Right ventricle myocardium inferior (tissue), 1 donor: ENCODE data around the gene C17orf78. TPM values are rescaled to one million over a fixed set of nuclear protein-coding genes. Genes with fewer than 3 reads are reported as not detected.
"Not testable (repeated sequence)": the region's sequence is repeated elsewhere in the genome, so short reads cannot be mapped to it uniquely, and the experiment has no call there.

ENCODE experiments used
- ATAC-seq: fragments of 200-7000 bp; cut with Tn5 transposase; one replicate; pipeline ENCODE4 v1.9.1; 2020; ENCODE audit warnings: mild to moderate bottlenecking, moderate library complexity
- DNase-seq: peaks from one replicate; pipeline ENCODE4 v3.0.0; 2021; ENCODE audit errors: missing footprints
- intact Hi-C: fragments of 100-400 bp; cut with DNase I; formaldehyde crosslinking; loops from one replicate; pipeline ENCODE4 v1.11.0; 2022
- total RNA-seq: library from RNA; stranded (reverse); fragmentation: NEBNext Ultra II Directional; extraction: Animal tissue kit (Norgen Biotek cat#: 25700); gene quantifications from one replicate; pipeline ENCODE4 v1.2.1, GENCODE V29; 2021
- donor health status: DM: no; HTN: yes; CAD: no; lungs with severe emphysema.

C17orf78 gene
- total RNA-seq, 1 donor from 2014 or later: not detected

- ATAC-seq: no peak
- DNase-seq: no peak
- intact Hi-C loops: no loop called here
Observed at GRCh38 chr17:37422971-37423625, 47.3 kb downstream of the C17orf78 start.

GRCh38 chr17:37425268-37425667 is 49.5 kb downstream of the C17orf78 start:
- intact Hi-C loops: no loop called here
- DNase-seq (no peak), ATAC-seq (no peak)

- intact Hi-C loops: no loop called here
- DNase-seq (no peak), ATAC-seq (no peak)
Observed at GRCh38 chr17:37429039-37429438, 53.3 kb downstream of the C17orf78 start.

GRCh38 chr17:37429453-37429852 is 53.7 kb downstream of the C17orf78 start:
- intact Hi-C loops: no loop called here
- DNase-seq (no peak), ATAC-seq (no peak)

GRCh38 chr17:37430051-37430627 is 54.4 kb downstream of the C17orf78 start:
- intact Hi-C loops: loop anchor here (10.0 kb wide), 1 partner anchor 125 kb away; no protein-coding TSS in a partner anchor
- DNase-seq (no peak), ATAC-seq (no peak)

DNA sequence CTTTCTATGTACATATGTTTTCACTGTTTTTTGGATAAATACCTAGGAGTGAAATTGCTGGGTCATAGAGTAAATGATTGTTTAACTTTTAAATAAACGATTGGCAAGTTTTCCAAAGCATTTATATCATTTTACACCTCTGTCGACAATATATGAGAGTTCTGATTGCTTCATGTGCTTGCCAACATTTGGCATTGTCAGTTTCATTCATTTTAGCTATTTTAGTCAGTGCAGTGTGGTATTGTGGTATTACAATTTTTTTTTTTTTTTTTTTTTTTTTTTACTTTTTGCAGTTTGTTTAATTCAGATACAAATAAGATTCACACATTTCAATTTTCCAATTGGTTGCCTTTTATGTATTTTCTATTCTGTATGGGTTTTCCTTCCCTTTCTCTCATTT is 56.9 kb downstream of the C17orf78 start:
- DNase-seq (no peak), ATAC-seq (no peak)
- intact Hi-C loops: loop anchor here (10.0 kb wide), 1 partner anchor 122 kb away; no protein-coding TSS in a partner anchor

DNA sequence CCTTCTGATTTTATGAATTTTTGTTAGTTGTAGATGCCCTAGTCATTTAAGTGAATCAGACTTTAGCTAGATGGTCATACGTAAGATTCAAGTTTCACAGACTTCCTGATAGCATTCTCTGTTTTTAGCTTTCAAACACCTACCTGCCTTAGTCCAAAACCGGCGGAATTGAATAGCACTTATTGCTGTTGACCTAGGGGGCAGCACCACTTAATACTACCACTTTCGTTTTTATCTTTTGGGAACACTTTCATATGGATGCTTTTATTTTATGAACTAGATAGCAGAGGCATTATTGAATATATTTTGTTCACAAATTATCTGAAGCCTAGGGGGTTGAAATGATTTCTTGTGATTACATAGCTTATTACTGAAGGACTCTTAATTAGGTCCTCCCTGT is 62.4 kb downstream of the C17orf78 start:
- ATAC-seq (no peak), DNase-seq (no peak)
- intact Hi-C loops: loop anchor here (10.0 kb wide), 1 partner anchor 117 kb away; no protein-coding TSS in a partner anchor

- intact Hi-C loops: no loop called here
- ATAC-seq (no peak), DNase-seq (no peak)
Observed at GRCh38 chr17:37440424-37440823, 64.6 kb downstream of the C17orf78 start.

DNA sequence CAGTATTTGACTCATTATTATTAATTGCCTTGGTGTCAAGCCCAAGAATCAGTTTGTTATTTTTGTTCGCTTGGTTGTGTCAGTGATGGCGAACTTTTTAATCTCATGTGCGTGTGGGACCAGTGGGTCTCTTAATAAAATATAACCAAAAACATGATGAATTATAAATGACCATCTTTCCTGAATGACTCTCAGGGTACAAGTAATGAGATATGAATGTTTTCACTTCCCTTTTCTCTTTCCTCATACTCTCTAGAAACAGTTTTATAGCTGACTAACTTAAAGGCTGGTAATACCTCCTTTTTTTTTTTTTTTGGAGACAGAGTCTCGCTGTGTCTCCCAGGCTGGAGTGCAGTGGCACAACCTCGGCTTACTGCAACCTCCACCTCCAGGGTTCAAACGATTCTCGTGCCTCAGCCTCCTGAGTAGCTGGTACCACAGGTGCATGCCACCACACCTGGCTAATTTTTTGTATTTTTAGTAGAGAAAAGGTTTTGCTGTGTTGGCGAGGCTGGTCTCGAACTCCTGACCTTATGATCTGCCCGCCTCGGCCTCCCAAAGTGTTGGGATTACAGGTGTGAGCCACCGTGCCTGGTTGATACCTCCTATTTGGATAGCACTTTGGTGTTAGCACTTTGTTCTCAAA is 65.7 kb downstream of the C17orf78 start:
- DNase-seq, ATAC-seq, intact Hi-C loops: not testable (repeated sequence)

Other genes with a start within 250 kb of the C17orf78 start
- 13.3 TPM for gene ACACA, start 30.9 kb downstream of the C17orf78 start, total RNA-seq
- 11.3 TPM for gene TADA2A, start 30.9 kb downstream of the C17orf78 start, total RNA-seq
- gene DUSP14, start 113.9 kb downstream of the C17orf78 start, total RNA-seq: 21.5 TPM
- gene SYNRG, start 233.4 kb downstream of the C17orf78 start, total RNA-seq: 32.2 TPM